ENCODE measurements around the gene COQ10A.
"Not testable (repeated sequence)": the region's sequence is repeated elsewhere in the genome, so short reads cannot be mapped to it uniquely, and the experiment has no call there.

Gene COQ10A

GRCh38 chr12:56244494-56244893 is 22.2 kb upstream of the COQ10A start:
- no peak for DNase-seq

- DNase-seq = no peak
These were observed 18.8 kb upstream of the COQ10A start for GRCh38 chr12:56247923-56248322.

GRCh38 chr12:56248711-56249110 is 18.0 kb upstream of the COQ10A start:
- no peak for DNase-seq

GRCh38 chr12:56252649-56253048 is 14.1 kb upstream of the COQ10A start:
- DNase-seq = no peak

GRCh38 chr12:56253091-56253490 is 13.7 kb upstream of the COQ10A start:
- no peak for DNase-seq

GRCh38 chr12:56255671-56256070 is 11.1 kb upstream of the COQ10A start:
- no peak for DNase-seq

GRCh38 chr12:56256326-56256960 is 10.3 kb upstream of the COQ10A start:
- DNase-seq = peak; percentile 35

GRCh38 chr12:56257071-56257470 is 9.7 kb upstream of the COQ10A start:
- no peak for DNase-seq

- peak; percentile 26 for DNase-seq
These were observed 9.2 kb upstream of the COQ10A start for GRCh38 chr12:56257491-56258067.

GRCh38 chr12:56258068-56258819 is 8.5 kb upstream of the COQ10A start, which contains the start of gene ANKRD52:
ANKRD52 (minus strand) TSS chr12:56258384; CDS start chr12:56258269, 115 bp downstream.
- peak; percentile 80 for DNase-seq

- no peak for DNase-seq
These were observed 7.9 kb upstream of the COQ10A start for GRCh38 chr12:56258820-56259183.

GRCh38 chr12:56260380-56260779 is 6.4 kb upstream of the COQ10A start:
- DNase-seq = no peak

GRCh38 chr12:56260921-56261320 is 5.8 kb upstream of the COQ10A start:
- DNase-seq = no peak

- DNase-seq = peak; percentile 83
These were observed 5.1 kb upstream of the COQ10A start for GRCh38 chr12:56261503-56262232.

GRCh38 chr12:56262955-56263354 is 3.8 kb upstream of the COQ10A start:
- not testable (repeated sequence) for DNase-seq

GRCh38 chr12:56266068-56266692 is 562 bp upstream of the COQ10A start:
- DNase-seq = not testable (repeated sequence)

- DNase-seq = no peak
These were observed 815 bp downstream of the COQ10A start for GRCh38 chr12:56267443-56268071.

GRCh38 chr12:56271031-56271430 is 4.3 kb downstream of the COQ10A start:
- peak; percentile 25 for DNase-seq

- DNase-seq = not testable (repeated sequence)
These were observed 5.7 kb downstream of the COQ10A start for GRCh38 chr12:56272468-56272867.

- no peak for DNase-seq
These were observed 7.6 kb downstream of the COQ10A start for GRCh38 chr12:56274299-56274698.

- no peak for DNase-seq
These were observed 12.2 kb downstream of the COQ10A start for GRCh38 chr12:56278905-56279304.

GRCh38 chr12:56280849-56281248 is 14.1 kb downstream of the COQ10A start:
- no peak for DNase-seq

All from fibroblast of upper back skin (primary cell).